GM18498 (cell line): ENCODE data around the gene PIM3.
A peak's percentile ranks its signal among the peaks of the same experiment; 100 is the strongest.

ENCODE experiments used
- ATAC-seq: cut with Tn5 transposase; IDR thresholded peaks from one replicate; pipeline ENCODE4 v1.9.1; 2021; ENCODE audit warnings: mild to moderate bottlenecking, moderate library complexity; ENCODE audit not compliant: unreplicated experiment

Gene PIM3

GRCh38 chr22:49966041-49966773 lies 5.6 kb downstream of the PIM3 start:
- no peak for ATAC-seq

GRCh38 chr22:49966774-49967705 lies 6.5 kb downstream of the PIM3 start:
- no peak for ATAC-seq

GRCh38 chr22:49967706-49968208 lies 7.2 kb downstream of the PIM3 start:
- no peak for ATAC-seq

- ATAC-seq: no peak
Measured at GRCh38 chr22:49968313-49968830, 7.8 kb downstream of the PIM3 start.

GRCh38 chr22:49968831-49969661 lies 8.5 kb downstream of the PIM3 start:
- no peak for ATAC-seq

- ATAC-seq: peak; percentile 1
Measured at GRCh38 chr22:49969751-49970527, 9.4 kb downstream of the PIM3 start.

GRCh38 chr22:49970528-49971231 lies 10.1 kb downstream of the PIM3 start:
- peak; percentile 70 for ATAC-seq

GRCh38 chr22:49971232-49972162 lies 10.9 kb downstream of the PIM3 start:
- peak; percentile 33 for ATAC-seq

GRCh38 chr22:49972163-49973017 lies 11.8 kb downstream of the PIM3 start:
- no peak for ATAC-seq

- ATAC-seq: no peak
Measured at GRCh38 chr22:49973018-49973961, 12.7 kb downstream of the PIM3 start.

GRCh38 chr22:49975543-49976389 lies 15.2 kb downstream of the PIM3 start:
- peak; percentile 16 for ATAC-seq

- peak; percentile 38 for ATAC-seq
Measured at GRCh38 chr22:49976439-49977175, 16.0 kb downstream of the PIM3 start.

GRCh38 chr22:49977578-49977977 lies 17.0 kb downstream of the PIM3 start:
- ATAC-seq: no peak

- no peak for ATAC-seq
Measured at GRCh38 chr22:49979587-49980264, 19.2 kb downstream of the PIM3 start.
